Measurements from ENCODE around the gene KCNQ5. TPM values are rescaled to one million over a fixed set of nuclear protein-coding genes. Genes with fewer than 3 reads are reported as not detected.

The KCNQ5 gene
- total and polyA plus RNA-seq, 2 of the 8 experiments (the other 6 are each of a cell fraction or from before 2014, with no cell fraction given), result 0.83 to 1.2 TPM

DNA sequence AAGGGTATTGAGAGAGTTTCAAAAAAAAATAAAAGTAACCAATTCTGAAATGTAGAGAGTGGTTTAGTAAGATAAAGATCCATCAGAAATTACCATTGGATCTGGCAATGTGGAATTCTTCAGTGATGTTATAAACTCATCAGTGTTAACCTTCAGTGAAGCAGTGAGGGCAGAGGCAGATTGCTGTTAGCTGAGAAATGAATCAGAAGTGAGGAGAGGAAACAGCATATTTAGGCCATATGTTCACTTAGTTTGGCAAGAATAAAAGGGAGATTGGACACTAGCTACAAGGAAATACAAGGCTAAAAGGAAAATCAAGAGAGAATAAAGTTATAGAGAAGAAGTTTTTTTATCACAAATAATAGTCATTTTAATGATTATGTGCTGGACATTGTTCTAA lies 9.6 kb downstream of the KCNQ5 start:
- Histone ChIP-seq H3K56ac (replicated peaks; ENCODE audit: insufficient read length, low read depth, low read length) (no peak overlapping the region), H3K79me2 (ENCODE audit: control insufficient read depth in 1 of 2, insufficient read depth in 2 of 2, low read length in 2 of 2) (no peaks in the 10 kb centered on the region), H2BK5ac (ENCODE audit: low read depth, low read length) (no peak overlapping the region), H4K20me1 (replicated peaks in 1 of 2; ENCODE audit: control insufficient read depth in 1 of 2, insufficient read depth in 2 of 2, low read length in 2 of 2) (no peaks in the 10 kb centered on the region), H4K91ac (replicated peaks; ENCODE audit: insufficient read length, low read length) (no peak overlapping the region), H3K27me3 (replicated peaks in 1 of 4; ENCODE audit: control insufficient read depth in 3 of 4, extremely low read depth in 1 of 4, insufficient read depth in 3 of 4, low read length in 3 of 4) (no peaks in the 10 kb centered on the region), H2BK20ac (ENCODE audit: low read length) (no peak overlapping the region), H3K9me3 (ENCODE audit: insufficient read depth in 2 of 2, low read depth in 1 of 2, low read length in 1 of 2) (no peaks in the 10 kb centered on the region), H3K4me1 (replicated peaks in 1 of 4; ENCODE audit: control insufficient read depth in 3 of 4, insufficient read depth in 4 of 4, low read length in 3 of 4) (no peaks in the 10 kb centered on the region), H3K23me2 (ENCODE audit: low read depth, low read length) (no peaks in the 10 kb centered on the region; the same call in 1 of the 2 replicates), H3K14ac (ENCODE audit: insufficient read length) (no peak overlapping the region), H2BK120ac (replicated peaks; ENCODE audit: low read depth, low read length) (no peak overlapping the region), H2BK12ac (ENCODE audit: low read depth, low read length) (no peak overlapping the region), H3K23ac (ENCODE audit: insufficient read length) (no peak overlapping the region), H2AFZ (ENCODE audit: low read length) (no peak overlapping the region), H3K4ac (replicated peaks; ENCODE audit: insufficient read length, low read depth, low read length) (no peak overlapping the region), H3K4me2 (ENCODE audit: insufficient read depth in 1 of 2, low read depth in 2 of 2, low read length in 2 of 2) (no peak overlapping the region), H2AK5ac (ENCODE audit: low read depth, low read length) (no peak overlapping the region), H3K36me3 (ENCODE audit: control insufficient read depth in 2 of 4, insufficient read depth in 4 of 4, low read length in 3 of 4) (no peaks in the 10 kb centered on the region), H3K4me3 (ENCODE audit: extremely low read depth in 1 of 4, insufficient read depth in 2 of 4, low read depth in 3 of 4, low read length in 4 of 4) (no peak overlapping the region), H3K27ac (ENCODE audit: low read depth, low read length) (no peak overlapping the region), H4K5ac (ENCODE audit: insufficient read length, low read depth, low read length) (no peak overlapping the region), H3K18ac (ENCODE audit: extremely low read depth, low read length) (no peak overlapping the region), H4K8ac (ENCODE audit: extremely low read depth, insufficient read depth, low read length) (no peak overlapping the region), H3K79me1 (ENCODE audit: low read depth, low read length) (no peaks in the 10 kb centered on the region), H3K9ac (replicated peaks in 1 of 4; ENCODE audit: extremely low read depth in 1 of 4, low read depth in 3 of 4, low read length in 3 of 4) (no peak overlapping the region), H2BK15ac (ENCODE audit: low read length) (no peak overlapping the region)
- POLR2A ChIA-PET (ENCODE audit: partially characterized antibody), result no interaction called here
- DNase-seq (ENCODE audit: low read depth in 1 of 2, low spot score in 2 of 2) (no peak), FAIRE-seq (no peak)
- CTCF ChIA-PET (ENCODE audit: partially characterized antibody), result interaction anchor here (0.7 to 0.9 kb wide), 2 partner anchors 16 to 17 kb away, joined by 3 to 5 read pairs; no protein-coding TSS in a partner anchor
- TF ChIP-seq BCL11A (IDR thresholded peaks at IDR 0.05; ENCODE audit: low read depth in 2 of 2, low read length in 2 of 2) (no peak), POLR2A (IDR thresholded peaks at IDR 0.05; ENCODE audit: control extremely low read depth in 1 of 2, low read depth in 2 of 2, low read length in 2 of 2) (no peak), CBX8 (IDR thresholded peaks at IDR 0.05; ENCODE audit: borderline replicate concordance, low read depth, low read length) (no peak), HDAC6 (IDR thresholded peaks at IDR 0.05; ENCODE audit: low read depth, low read length) (no peak), CBX5 (IDR thresholded peaks at IDR 0.05; ENCODE audit: low read depth, low read length) (no peak), RXRA (IDR thresholded peaks at IDR 0.05; ENCODE audit: insufficient read depth, low read depth, low read length) (no peak), GTF2F1 (IDR thresholded peaks at IDR 0.05; ENCODE audit: borderline replicate concordance, low read depth, low read length) (no peak), GABPA (IDR thresholded peaks at IDR 0.05; ENCODE audit: borderline replicate concordance, insufficient read depth, low read length) (no peak), EGR1 (IDR thresholded peaks at IDR 0.05; ENCODE audit: borderline replicate concordance, low read depth, low read length) (no peak), SP1 (IDR thresholded peaks at IDR 0.05; ENCODE audit: low read depth, low read length) (no peak), CTBP2 (IDR thresholded peaks at IDR 0.05; ENCODE audit: borderline replicate concordance, insufficient read depth, insufficient read length, low read length) (no peak), NANOG (IDR thresholded peaks at IDR 0.05; ENCODE audit: insufficient read depth, low read depth, low read length, poor library complexity, severe bottlenecking) (no peak), CREB1 (IDR thresholded peaks at IDR 0.05) (no peak), TAF7 (optimal IDR thresholded peaks at IDR 0.05; ENCODE audit: borderline replicate concordance, low read depth, low read length) (no peak), JUN (IDR thresholded peaks at IDR 0.05; ENCODE audit: low read depth, low read length) (no peak), SUZ12 (IDR thresholded peaks at IDR 0.05; ENCODE audit: low read length) (no peak), POU5F1 (IDR thresholded peaks at IDR 0.05; ENCODE audit: low read depth, low read length) (no peak)

Data from H1 (cell line).